Measurements from ENCODE around the gene MIER1.
"Not testable (repeated sequence)": the region's sequence is repeated elsewhere in the genome, so short reads cannot be mapped to it uniquely, and the experiment has no call there.

MIER1 gene

DNA sequence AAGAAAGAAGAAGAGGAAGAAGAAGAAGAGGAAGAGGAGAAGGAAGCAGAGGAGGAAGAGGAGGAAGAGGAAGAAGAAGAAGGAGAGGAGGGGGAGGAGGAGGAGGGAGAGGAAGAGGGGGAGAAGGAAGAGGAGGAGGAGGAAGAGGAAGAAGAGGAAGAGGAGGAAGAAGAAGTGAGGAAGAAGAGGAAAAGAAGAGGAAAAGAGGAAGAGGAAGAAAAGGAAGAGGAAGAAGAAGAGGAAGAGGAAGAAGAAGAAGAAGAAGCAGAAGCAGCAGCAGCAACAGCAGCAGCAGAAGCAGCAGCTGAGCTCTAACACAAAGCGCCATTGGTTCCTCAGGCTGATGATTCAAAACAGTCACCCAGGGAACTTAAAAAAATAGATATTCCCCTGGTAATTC is 34.2 kb upstream of the MIER1 start:
- Histone ChIP-seq H4K20me1 (ENCODE audit: insufficient read depth, low read length) (no peaks in the 10 kb centered on the region), H3K27me3 (replicated peaks; ENCODE audit: insufficient read depth, low read length) (no peaks in the 10 kb centered on the region), H3K9me3 (replicated peaks; ENCODE audit: insufficient read depth, low read length) (no peaks in the 10 kb centered on the region), H3K27ac (ENCODE audit: low read length) (no peak overlapping the region), H3K4me1 (ENCODE audit: low read length) (no peaks in the 10 kb centered on the region), H3K4me2 (ENCODE audit: low read depth, low read length) (no peak overlapping the region), H3K79me2 (ENCODE audit: low read length) (no peaks in the 10 kb centered on the region), H3F3A (ENCODE audit: insufficient read depth, low read length) (no peaks in the 10 kb centered on the region), H3K9me2 (replicated peaks; ENCODE audit: insufficient read depth, low read length) (no peaks in the 10 kb centered on the region), H2AFZ (ENCODE audit: low read length) (no peak overlapping the region), H3K9ac (ENCODE audit: low read length) (no peak overlapping the region), H3K4me3 (ENCODE audit: low read length) (no peak overlapping the region), H3K36me3 (replicated peaks; ENCODE audit: insufficient read depth, low read length) (no peaks in the 10 kb centered on the region)
- DNase-seq: no peak
- TF ChIP-seq, protein P1, sequence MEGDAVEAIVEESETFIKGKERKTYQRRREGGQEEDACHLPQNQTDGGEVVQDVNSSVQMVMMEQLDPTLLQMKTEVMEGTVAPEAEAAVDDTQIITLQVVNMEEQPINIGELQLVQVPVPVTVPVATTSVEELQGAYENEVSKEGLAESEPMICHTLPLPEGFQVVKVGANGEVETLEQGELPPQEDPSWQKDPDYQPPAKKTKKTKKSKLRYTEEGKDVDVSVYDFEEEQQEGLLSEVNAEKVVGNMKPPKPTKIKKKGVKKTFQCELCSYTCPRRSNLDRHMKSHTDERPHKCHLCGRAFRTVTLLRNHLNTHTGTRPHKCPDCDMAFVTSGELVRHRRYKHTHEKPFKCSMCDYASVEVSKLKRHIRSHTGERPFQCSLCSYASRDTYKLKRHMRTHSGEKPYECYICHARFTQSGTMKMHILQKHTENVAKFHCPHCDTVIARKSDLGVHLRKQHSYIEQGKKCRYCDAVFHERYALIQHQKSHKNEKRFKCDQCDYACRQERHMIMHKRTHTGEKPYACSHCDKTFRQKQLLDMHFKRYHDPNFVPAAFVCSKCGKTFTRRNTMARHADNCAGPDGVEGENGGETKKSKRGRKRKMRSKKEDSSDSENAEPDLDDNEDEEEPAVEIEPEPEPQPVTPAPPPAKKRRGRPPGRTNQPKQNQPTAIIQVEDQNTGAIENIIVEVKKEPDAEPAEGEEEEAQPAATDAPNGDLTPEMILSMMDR (IDR thresholded peaks at IDR 0.05; ENCODE audit: low read length): no peak
- TF ChIP-seq EZH2 (optimal IDR thresholded peaks at IDR 0.05; ENCODE audit: low read depth, low read length) (no peak), EZH2phosphoT487 (IDR thresholded peaks at IDR 0.05; ENCODE audit: low read length) (no peak)

DNA sequence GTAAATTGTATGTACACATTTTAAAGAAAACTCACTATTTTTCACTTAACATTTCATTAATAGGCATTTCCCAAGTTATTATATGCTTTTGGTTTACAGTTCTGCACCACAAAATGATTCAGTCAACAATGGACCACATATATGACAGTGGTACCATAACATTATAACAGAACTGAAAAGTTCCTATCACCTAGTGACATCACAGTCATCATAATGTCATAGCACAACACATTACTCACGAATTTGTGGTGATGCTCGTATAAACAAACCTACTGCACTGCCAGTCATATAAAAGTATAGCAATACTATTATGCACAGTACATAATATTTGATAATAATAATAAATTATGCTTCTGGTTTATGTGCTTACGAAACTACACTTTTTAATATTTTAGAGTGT is 31.1 kb upstream of the MIER1 start:
- Histone ChIP-seq H3K36me3 (replicated peaks; ENCODE audit: insufficient read depth, low read length) (no peaks in the 10 kb centered on the region), H3K4me3 (ENCODE audit: low read length) (no peak overlapping the region), H3K4me2 (ENCODE audit: low read depth, low read length) (no peak overlapping the region), H3K27ac (ENCODE audit: low read length) (no peak overlapping the region), H3K4me1 (ENCODE audit: low read length) (no peaks in the 10 kb centered on the region), H3K79me2 (ENCODE audit: low read length) (no peaks in the 10 kb centered on the region), H4K20me1 (ENCODE audit: insufficient read depth, low read length) (no peaks in the 10 kb centered on the region), H3K9me3 (replicated peaks; ENCODE audit: insufficient read depth, low read length) (no peaks in the 10 kb centered on the region), H3K27me3 (replicated peaks; ENCODE audit: insufficient read depth, low read length) (no peaks in the 10 kb centered on the region), H2AFZ (ENCODE audit: low read length) (no peak overlapping the region), H3F3A (ENCODE audit: insufficient read depth, low read length) (no peaks in the 10 kb centered on the region), H3K9ac (ENCODE audit: low read length) (no peak overlapping the region), H3K9me2 (replicated peaks; ENCODE audit: insufficient read depth, low read length) (no peaks in the 10 kb centered on the region)
- no peak for DNase-seq
- TF ChIP-seq, protein P1 (IDR thresholded peaks at IDR 0.05; ENCODE audit: low read length): no peak
- no peak for TF ChIP-seq EZH2 (optimal IDR thresholded peaks at IDR 0.05; ENCODE audit: low read depth, low read length)
- no peak for TF ChIP-seq EZH2phosphoT487 (IDR thresholded peaks at IDR 0.05; ENCODE audit: low read length)

DNA sequence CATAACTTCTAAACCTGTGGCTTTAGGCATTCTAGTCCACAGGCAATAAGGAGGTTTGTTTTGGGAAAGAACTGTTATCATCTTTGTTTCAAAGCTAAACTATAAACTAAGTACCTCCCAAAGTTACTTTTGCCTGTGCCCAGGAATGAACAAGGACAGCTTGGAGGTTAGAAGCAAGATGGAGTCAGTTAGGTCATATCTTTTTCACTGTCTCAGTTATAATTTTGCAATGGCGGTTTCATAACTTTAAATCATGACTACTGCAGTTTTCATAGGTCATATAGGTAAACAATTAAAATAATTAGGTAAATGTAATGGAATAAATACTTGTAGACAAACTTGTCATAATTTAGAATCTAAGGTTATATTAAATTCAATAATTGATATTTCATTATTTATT is 9.6 kb upstream of the MIER1 start:
- not testable (repeated sequence) for H3K9me3 ChIP-seq (replicated peaks; ENCODE audit: insufficient read depth, low read length); H3K9ac ChIP-seq (ENCODE audit: low read length); H3K27ac ChIP-seq (ENCODE audit: low read length); H2AFZ ChIP-seq (ENCODE audit: low read length); H3K4me1 ChIP-seq (ENCODE audit: low read length); H3K4me2 ChIP-seq (ENCODE audit: low read depth, low read length); H3K27me3 ChIP-seq (replicated peaks; ENCODE audit: insufficient read depth, low read length); H3K36me3 ChIP-seq (replicated peaks; ENCODE audit: insufficient read depth, low read length); H3K79me2 ChIP-seq (ENCODE audit: low read length); H3F3A ChIP-seq (ENCODE audit: insufficient read depth, low read length); H4K20me1 ChIP-seq (ENCODE audit: insufficient read depth, low read length); H3K9me2 ChIP-seq (replicated peaks; ENCODE audit: insufficient read depth, low read length); H3K4me3 ChIP-seq (ENCODE audit: low read length); DNase-seq

DNA sequence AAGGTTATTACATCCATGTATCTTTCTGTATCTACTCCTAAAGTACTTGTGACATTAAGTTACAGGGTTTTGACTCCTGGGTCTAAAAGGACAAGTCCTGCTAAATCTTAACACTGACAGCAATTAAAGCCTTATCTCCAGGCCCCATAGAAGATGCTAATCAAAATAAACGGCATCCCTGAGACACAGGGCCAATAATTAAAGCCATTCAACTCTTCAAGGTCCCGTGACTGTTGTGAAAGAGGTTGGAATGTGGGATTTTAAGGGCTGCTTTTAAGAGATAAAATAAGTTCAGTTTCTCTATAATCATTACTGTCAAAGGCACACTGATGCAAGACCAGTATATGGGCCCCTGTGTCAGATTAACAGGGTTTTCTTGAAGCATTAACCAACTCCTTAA is 8.5 kb upstream of the MIER1 start:
- Histone ChIP-seq H4K20me1 (ENCODE audit: insufficient read depth, low read length) (no peaks in the 10 kb centered on the region), H3K9ac (ENCODE audit: low read length) (no peak overlapping the region), H3K4me2 (ENCODE audit: low read depth, low read length) (no peak overlapping the region), H3K9me3 (replicated peaks; ENCODE audit: insufficient read depth, low read length) (no peaks in the 10 kb centered on the region), H3K27ac (ENCODE audit: low read length) (no peak overlapping the region), H3K4me1 (ENCODE audit: low read length) (no peaks in the 10 kb centered on the region), H3K27me3 (replicated peaks; ENCODE audit: insufficient read depth, low read length) (no peaks in the 10 kb centered on the region), H2AFZ (ENCODE audit: low read length) (no peak overlapping the region), H3K9me2 (replicated peaks; ENCODE audit: insufficient read depth, low read length) (no peaks in the 10 kb centered on the region), H3K36me3 (replicated peaks; ENCODE audit: insufficient read depth, low read length) (no peaks in the 10 kb centered on the region), H3K4me3 (ENCODE audit: low read length) (no peak overlapping the region), H3F3A (ENCODE audit: insufficient read depth, low read length) (no peaks in the 10 kb centered on the region), H3K79me2 (ENCODE audit: low read length) (no peaks in the 10 kb centered on the region)
- TF ChIP-seq EZH2 (optimal IDR thresholded peaks at IDR 0.05; ENCODE audit: low read depth, low read length) (no peak), EZH2phosphoT487 (IDR thresholded peaks at IDR 0.05; ENCODE audit: low read length) (no peak)
- TF ChIP-seq, protein P1 (IDR thresholded peaks at IDR 0.05; ENCODE audit: low read length): no peak
- DNase-seq: no peak

Measured in MM.1S (cell line).